OCI-LY1 (cell line): ENCODE measurements around the gene CFD.

Source experiments
- CTCF ChIP-seq: fragments of 200-600 bp; sonication (generic), shearing (Covaris generic); IDR thresholded peaks from 2 replicates; pipeline ENCODE4 v1.5.1; 2017; ENCODE audit warnings: mild to moderate bottlenecking, antibody characterized with exemption, low read length, moderate library complexity, mixed read lengths
- EZH2 ChIP-seq: fragments of 200-600 bp; sonication (generic), shearing (Covaris generic); IDR thresholded peaks from 2 replicates; pipeline ENCODE4 v1.8.0; 2017; ENCODE audit warnings: borderline replicate concordance, mixed run types, mild to moderate bottlenecking, antibody characterized with exemption, low read length, moderate library complexity, mixed read lengths

- TF ChIP-seq EZH2 (no peak), CTCF (no peak)
These were observed 31.6 kb upstream of the CFD start, which contains the start of gene AZU1 for GRCh38 chr19:827710-828321.
